ENCODE measurements around the gene AKR1C1. TPM values are rescaled to one million over a fixed set of nuclear protein-coding genes. Genes with fewer than 3 reads are reported as not detected.
"Not testable (repeated sequence)": the region's sequence is repeated elsewhere in the genome, so short reads cannot be mapped to it uniquely, and the experiment has no call there.

The AKR1C1 gene
- total RNA-seq, 1 donor from 2014 or later = 5.5 TPM

DNA sequence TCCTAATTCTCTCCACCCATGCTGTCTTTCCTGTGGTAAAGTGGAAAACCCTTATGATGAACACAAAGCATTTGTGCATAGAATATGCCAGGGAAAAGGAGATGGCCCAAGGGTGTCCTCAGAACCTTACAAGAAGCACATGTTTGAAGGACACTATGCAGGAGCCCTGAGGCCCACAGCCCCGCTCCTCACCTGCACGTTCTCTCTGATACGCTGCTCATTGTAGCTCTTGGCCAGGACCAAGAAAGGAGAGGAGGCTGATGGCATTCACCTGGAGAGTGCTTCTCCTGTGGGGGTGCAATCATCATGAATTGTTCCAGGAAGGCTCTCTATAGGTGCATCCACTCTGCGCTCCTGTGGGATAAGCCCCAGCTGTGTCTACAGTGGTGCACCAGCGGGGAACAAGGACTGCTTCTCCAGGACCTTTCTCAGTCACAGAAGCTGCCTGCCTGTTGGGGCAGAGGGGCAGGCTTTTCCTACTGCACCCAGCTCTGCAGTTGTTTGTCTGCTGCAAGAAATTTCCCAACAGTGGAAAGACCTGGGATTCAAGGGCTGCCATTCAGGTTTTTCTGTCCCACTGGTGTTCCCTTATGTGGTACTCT is 20.5 kb downstream of the AKR1C1 start:
- DNase-seq (ENCODE audit: low read depth) = no peak

DNA sequence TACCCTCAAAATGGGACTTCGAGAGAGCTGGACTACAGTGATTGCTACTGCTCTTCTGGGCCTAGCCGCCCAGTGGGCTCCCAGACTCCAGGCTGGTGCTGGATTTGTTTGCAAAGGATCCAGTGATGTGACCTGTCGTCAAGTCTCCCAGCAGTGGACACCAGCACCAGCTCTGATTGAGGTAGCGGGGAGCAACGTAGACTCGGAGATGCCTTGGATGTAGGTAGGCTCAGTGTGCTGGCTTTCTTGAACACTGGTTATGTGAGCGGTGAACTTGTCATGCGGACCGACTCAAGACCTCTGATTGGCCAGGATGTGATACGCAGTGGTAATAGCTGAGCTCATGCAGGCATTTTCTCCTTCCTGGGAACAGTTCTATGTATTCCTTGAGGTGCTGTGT is 21.0 kb downstream of the AKR1C1 start:
- no peak for DNase-seq (ENCODE audit: low read depth)

DNA sequence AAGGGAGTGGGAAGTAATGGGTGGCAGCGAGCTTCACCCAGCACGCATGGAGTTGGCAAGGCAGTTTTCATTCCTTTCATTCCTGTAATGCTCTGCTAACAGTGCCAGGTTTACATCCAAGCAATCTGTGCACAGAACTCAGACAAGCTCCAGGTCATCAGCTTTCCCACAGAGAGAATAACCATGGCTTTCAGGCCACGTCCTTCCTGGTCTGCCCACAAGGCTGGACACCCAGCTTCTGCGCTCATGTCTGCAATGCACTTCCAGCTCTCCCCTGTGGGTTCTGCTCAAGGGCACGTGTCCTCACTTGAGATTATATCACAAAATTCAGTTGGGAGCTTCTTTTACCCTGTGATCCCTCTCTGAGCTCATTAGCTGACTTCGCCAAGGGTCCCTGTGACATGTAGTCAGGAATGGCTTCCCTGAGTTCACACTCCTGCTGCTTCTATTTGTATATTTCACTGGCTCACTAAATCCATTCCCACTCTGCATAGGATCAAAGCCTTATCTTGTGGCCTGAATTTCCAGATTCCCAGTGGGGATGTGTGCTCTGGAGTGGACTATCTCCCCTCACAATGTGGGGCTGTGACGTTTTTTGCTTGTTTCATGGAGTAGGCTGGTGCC is 21.9 kb downstream of the AKR1C1 start:
- peak; percentile 90 for DNase-seq (ENCODE audit: low read depth)

DNA sequence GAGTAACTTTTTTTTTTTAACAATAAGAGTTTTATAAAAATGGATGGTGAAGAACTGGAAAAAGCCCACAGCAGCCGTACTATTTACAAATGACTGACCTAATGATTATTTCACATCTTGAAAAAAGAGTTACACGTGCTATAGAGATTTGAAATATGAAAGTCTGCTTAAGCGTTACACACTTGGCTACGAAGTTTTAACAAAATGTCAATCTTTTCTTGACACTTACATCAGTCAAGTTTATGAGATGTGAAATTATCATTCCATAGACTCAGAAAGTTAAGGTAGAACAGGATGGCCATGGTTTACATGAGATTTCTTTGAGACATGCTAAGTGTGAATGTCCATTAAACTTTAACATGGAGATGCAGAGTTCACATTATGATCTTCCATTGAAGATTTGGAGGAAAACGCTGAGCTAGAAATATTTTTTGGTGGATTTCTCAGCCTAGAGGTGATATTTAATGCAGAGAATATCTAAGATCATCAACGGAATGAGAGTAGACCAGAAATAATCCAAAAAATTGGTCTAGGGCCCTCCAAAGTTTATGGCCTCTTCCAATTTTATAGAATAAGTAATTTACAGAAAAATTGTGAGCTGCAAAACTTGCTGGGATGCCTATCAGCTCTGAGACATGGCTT is 24.9 kb downstream of the AKR1C1 start:
- not testable (repeated sequence) for DNase-seq (ENCODE audit: low read depth)

DNA sequence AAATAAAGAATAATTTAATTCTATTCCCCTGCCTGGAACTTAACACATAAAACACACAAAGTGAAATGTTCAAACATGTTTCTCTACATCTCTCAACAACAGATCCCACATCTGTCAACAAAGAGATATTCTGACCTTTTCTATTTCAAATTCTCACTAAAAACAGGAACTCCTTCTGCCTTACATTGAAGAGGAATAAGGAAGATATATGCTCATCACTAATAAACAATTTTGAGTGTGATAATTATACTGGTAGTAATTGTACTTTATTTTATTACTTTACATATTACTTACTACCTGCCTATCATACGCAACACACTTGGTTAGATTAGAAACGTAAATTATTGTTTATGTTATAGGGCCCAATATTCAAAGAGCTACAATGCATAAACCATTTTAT is 27.0 kb downstream of the AKR1C1 start:
- no peak for DNase-seq (ENCODE audit: low read depth)

DNA sequence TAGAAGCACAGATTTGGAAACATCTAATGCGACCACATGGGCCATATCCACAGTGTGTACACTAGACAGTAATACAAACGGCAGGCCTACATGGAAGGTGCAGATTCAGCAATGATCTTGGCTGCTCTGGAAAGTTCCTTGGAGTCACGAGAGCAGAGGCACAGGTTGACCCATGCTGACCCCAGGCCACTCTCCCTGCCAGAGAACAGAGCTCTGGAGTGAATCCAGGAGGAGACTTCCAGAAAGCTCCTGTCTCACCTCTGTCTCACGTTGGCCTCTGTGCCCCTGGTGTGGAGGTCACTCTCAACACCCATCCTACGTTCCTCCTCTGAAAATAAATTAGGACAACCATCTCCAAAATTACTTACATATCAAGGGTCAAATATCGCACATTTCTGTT is 28.2 kb downstream of the AKR1C1 start:
- DNase-seq (ENCODE audit: low read depth) = not testable (repeated sequence)

DNA sequence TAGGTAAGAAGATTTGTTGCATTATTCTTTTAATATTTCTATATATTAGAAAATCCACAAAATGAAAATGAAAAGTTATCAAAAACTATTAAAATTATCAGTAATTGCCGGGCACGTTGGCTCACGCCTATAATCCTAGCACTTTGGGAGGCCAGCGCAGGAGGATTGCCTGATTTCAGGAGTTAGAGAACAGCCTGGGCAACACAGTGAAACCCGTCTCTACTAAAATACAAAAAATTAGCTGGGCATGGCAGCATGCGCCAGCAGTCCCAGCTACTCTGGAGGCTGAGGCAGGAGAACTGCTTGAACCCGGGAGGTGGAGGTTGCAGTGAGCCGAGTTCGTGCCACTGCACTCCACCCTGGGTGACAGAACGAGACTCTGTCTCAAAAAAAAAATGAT is 29.3 kb downstream of the AKR1C1 start:
- DNase-seq (ENCODE audit: low read depth) = not testable (repeated sequence)

DNA sequence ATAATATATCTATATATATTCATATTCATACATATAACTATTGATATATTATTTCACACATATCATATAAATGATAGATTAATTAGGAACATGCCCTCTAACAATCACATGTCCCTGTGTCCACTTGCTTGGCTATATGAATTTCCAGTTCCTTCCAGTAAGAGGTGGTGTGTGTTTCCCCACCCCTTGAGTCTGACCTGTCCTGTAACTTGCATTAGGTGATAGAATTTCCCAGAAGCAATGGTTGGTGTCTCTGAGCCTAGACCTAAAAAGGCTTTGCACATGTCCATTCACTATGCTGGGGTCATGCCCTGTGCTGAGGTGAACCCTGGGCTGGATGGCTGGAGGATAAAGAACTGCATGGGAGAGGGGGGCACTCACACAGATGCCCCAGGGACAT is 31.0 kb downstream of the AKR1C1 start:
- DNase-seq (ENCODE audit: low read depth) = not testable (repeated sequence)

DNA sequence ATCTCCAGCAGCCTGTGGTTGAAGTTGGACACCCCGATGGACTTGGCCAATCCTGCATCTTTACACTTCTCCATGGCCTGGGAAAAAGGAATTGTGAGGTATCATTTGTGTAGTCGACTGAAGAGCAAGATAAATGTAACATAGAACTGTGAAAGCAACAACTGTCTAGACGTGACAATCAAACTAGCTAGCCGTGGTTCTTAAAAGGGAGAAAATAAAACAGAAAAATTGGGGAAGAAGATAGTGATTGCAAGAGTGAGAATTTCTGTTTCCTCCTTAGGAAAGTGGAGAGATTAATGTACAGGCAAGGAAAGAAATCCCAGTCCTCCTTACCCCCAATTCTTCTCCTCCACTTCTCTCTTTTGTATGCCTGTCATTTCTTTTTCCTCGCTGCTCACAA is 35.5 kb downstream of the AKR1C1 start:
- no peak for DNase-seq (ENCODE audit: low read depth)

DNA sequence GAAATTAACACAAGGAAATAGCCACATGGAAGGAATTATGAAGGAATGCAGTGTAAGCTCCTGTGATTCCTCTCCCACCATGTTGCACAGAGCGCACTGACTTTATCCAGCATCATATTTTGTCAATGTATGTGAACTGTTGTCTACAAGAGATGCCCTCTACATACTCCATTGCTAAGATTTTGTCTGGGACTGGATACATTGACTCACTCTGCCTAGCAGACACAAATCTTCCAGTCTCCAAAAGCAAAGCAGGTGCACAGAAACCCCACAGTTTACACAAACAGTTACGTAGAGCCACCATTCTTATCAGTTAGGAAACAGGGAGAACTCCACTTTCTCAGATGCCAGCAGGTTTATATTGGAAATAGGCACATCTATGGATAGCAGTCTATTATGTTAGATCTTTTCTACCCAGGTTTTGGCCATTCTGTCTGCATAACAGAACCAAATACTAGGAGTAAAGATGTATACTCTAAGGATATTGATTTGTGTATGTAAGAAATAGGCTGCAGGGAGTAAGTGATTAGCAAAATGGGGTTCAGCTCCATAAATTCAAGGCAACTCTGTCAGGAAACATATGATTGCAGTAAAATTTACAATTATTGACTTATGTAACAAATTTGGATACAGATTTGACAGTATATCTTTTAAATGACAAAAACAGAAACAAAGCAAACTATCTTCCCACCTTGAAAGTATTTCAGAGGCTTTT is 39.0 kb downstream of the AKR1C1 start:
- no peak for DNase-seq (ENCODE audit: low read depth)

DNA sequence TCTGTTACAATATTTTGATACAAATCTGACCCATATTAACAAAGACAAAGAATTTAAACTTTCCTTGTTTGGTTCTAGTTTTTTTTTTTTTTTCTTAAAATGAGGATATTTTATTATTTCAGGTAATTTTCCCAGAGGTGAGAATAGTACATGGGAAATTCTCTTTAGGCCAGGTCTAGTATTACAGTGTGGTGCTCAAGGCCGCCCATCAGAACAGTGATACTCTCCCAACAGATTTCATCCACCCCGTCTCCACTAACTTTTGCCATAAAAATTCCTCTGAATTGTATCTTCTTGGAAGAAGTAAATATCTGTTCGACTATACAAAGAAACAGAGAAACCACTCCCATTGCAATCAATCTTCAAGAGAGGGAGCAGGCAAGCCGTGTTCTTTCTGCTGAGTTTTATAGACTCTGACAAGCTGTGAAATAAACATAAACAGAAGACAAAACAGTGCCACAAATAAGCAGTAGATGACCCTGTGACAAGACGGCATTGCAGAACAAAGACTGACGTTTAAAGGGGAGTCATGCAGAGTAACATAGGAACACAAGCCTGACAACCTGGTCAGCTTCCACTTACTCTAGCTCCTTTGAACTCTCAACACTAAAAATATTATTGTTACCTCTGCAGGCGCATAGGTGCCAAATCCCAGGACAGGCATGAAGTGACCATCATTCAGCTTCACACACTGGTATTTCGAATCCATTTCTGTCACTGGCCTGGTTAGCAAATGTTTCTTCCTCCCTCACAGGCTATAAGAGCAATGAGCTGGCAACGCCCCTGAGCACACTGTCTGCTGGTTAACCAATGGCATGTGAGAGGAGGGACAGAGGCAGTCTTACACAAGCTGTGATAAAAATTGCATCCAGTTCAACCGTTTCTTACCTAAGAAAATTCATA is 40.2 kb downstream of the AKR1C1 start, which contains the start of gene AKR1C2:
AKR1C2 (minus strand) TSS at position 731 of the 903 bp plus-strand sequence; CDS start at position 709, 22 bp downstream.
- DNase-seq (ENCODE audit: low read depth) = not testable (repeated sequence)

DNA sequence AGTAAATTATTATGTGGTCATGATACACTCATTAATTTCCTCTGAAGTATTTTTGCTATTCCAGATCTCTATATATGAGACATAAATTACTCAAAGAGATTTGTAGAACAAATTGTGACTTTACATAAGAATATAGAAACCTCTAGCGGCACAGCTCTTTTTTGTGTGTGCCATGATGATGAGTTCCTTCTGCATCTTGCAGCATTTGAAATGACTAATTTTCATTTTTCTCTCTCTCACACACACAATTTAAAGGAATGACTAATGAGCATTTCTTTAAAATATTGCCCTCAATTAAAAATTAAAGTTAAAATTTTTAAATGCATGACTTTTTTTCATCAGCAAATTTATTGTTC is 40.8 kb downstream of the AKR1C1 start:
- not testable (repeated sequence) for DNase-seq (ENCODE audit: low read depth)

DNA sequence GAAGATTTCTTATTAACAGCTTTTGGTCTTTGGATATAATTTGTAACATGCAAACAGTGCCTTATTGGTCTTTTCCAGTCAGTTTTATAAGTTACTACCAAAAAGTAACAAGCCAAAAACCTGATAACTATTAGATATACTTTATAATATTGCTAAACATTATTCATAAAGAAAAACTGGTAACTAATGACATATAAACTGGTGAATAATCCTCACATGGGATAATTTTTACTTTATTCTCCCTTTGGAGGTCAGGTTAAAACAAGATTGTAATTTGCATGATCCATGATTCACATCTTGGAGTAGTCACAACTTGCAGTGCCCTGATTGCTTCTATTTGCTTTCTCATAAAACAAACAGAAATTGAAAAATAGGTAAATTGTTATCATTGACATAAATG is 41.3 kb downstream of the AKR1C1 start:
- DNase-seq (ENCODE audit: low read depth) = not testable (repeated sequence)

DNA sequence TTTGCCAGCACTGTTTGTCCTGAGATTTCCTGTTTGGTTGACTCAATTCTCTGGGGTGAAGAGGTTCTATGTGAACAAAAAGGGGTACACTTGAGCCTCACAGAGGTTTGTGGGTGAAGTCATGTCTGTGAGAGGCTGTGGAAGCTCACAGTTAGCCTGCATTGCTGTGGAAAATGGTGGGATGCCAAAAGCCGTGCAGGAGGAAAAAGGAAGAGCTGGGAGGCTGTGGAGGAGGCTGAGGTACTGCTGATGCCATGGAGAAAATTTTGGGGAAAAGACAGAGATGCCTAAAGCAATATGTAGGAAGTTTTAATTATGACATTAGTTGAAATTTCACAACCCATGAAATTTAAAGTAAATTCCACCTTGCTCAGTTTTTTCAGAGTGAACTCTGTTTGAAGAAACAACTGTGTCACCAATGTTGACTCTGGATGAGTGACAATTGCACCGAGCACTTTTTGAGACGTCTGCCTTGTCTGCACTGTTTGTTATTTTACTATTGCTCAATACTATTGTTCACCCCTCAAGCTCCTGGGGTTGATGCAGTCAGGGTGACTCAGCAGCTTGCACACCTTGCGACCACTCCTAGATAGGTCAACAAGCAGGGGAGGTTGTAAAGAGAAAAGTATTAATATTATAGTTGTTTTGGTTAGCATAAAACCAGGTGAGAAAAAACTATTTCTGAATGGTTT is 45.8 kb downstream of the AKR1C1 start:
- DNase-seq (ENCODE audit: low read depth) = peak; percentile 80

DNA sequence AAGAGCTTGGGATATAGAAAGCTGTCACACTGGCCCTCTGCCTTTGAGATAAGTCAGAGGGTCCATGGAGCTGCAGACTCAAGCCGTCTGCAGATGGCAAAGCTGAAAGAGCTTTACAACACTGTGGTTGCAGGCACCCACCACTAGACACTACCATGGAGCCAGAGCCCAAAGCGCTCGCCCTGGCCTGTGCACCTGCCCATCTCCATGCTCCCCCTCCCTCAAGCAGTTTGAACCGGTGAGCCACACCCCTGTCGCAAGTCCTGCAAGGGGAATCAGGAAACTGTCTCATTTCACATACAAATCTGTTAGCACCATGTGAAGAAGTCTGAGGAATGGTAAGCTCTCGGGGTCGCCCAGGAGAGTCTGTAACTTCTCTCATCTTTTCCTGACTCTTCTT is 46.8 kb downstream of the AKR1C1 start:
- not testable (repeated sequence) for DNase-seq (ENCODE audit: low read depth)

DNA sequence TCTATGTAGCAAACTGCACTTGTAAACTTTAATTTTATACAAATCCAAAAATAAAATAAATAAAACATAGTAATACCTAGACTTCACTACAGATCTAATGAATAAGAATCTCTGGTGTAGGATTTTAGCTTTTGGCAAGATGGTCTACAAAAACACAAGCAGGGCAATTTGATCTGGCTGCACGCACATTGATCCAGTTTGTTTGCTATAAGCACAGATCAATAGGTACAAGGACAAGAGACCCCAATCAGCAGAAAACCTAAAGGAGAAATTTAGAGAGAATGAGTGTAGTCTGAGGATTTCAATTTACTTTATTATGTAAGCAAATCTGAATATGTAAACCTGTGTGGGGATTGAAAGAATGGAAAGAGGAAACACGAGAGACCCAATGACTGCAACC is 48.2 kb downstream of the AKR1C1 start:
- DNase-seq (ENCODE audit: low read depth) = not testable (repeated sequence)

DNA sequence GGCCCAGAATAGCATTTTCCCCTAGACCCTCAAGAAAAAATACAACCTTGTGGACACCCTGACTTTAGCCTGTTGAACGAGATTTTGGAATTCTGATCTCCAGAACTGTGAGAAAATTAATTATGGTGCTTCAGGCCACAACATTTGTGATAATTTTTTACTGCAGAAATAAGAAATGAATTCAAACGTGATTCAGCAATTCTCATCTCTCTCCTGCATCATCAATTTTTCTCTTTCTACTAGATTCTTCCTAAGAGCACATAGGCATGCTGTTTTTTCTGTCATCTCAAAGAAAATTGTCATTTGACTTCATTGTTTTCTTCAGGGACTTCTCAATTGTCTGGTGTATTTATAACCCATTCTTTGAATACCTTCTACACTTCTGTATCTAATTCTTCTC is 49.4 kb downstream of the AKR1C1 start:
- no peak for DNase-seq (ENCODE audit: low read depth)

DNA sequence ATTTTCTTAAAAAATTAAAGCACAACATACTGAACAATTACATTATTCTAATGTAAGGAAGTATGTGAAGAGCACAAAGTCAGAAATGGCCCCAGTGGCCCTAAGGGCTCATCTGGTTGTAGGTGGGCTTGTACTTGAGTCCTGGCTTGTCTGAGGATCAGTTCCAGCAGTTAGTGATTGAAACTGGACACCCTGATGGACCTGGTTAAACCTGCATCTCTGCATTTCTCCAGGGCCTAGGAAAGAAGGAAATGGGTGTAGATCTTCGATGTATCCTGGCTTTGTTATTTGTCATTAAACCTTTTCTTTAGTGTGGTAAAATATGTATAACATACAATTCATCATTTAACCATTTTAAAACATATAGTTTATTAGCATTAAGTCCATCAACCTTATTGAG is 50.2 kb downstream of the AKR1C1 start:
- DNase-seq (ENCODE audit: low read depth) = no peak

DNA sequence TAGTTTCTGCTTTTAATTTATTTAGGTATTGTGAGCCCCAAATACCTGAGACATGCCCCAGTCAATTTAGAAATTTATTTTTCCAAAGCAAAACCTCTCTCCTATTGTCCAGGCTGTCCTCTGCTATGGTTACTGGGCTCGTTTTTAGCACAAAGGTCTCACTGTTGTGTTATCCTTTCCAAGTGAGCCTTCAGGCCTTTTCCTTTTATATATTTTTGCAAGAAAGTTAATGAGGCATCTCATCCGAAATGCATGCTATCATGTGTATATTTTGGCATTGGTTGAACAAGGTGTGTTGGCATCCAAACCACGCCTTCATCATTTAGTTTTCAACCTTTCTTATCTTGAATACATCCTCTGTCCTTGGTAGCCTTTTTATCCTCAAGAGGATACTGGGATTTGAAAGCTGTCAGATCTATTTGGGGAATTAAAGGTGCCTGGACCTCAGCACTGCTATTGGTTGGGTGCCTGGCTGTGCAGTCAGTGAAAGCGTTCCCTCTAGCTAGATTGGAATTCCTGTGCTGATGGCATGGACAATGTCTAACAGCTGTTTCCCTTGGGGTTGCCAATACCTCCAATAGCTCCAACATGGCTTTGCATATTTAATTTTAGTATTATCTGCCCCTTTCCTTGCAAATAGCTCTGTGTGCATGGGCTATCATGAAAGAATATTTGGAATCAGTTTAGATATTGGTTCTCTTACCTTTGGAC is 51.1 kb downstream of the AKR1C1 start:
- peak; percentile 62 for DNase-seq (ENCODE audit: low read depth)

DNA sequence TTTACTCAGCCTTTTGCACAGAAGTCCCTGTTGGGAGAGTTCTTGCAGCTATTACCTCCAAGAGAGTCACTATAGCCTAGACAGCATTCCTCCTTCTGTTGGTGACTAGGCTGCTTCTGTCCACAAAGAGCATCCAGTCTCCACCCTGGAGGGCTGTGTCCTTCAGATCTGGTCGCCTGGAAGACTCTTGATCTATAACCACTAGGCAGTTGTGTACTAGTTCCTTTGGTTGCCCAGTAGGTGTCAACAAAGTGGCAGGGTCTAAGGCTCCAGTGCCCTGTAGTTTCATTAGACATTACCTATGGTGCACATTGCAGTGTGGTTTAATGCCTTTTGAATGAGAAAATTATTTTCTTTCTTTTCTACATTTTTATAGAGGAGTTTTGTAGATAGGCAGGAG is 51.7 kb downstream of the AKR1C1 start:
- peak; percentile 53 for DNase-seq (ENCODE audit: low read depth)

Data from renal cortical epithelial cell (primary cell).